Body of pancreas (tissue), 4 donors: Measurements from ENCODE around the gene ZNF365. TPM values are rescaled to one million over a fixed set of nuclear protein-coding genes. Genes with fewer than 3 reads are reported as not detected.
"Not testable (repeated sequence)": the region's sequence is repeated elsewhere in the genome, so short reads cannot be mapped to it uniquely, and the experiment has no call there.

ENCODE experiments used
- ATAC-seq: fragments of 150-250 bp; one replicate; pipeline ENCODE4 v1.9.1; 2016
- DNase-seq, 4 donors: peaks; one replicate each; pipeline ENCODE4 v3.0.0-alpha.2; 2019
- H3K27ac ChIP-seq, 4 donors: fragments of 200-600 bp; sonication (generic); 1 replicate in 3 of 4; 2 replicates in 1 of 4; pipeline versions ENCODE4 v1.5.1 to v1.6.1; 2016 to 2019; ENCODE audit warnings: mild to moderate bottlenecking in 1 of 4, mixed read lengths in 1 of 4, moderate library complexity in 1 of 4
- H3K27me3 ChIP-seq, 2 donors: fragments of 200-600 bp; sonication (generic); one replicate each; pipeline ENCODE4 v1.6.0; 2016; ENCODE audit warnings: mild to moderate bottlenecking in 1 of 2
- H3K36me3 ChIP-seq, 2 donors: fragments of 200-600 bp; sonication (generic); replicated peaks in 1 of 2; 2 replicates each; pipeline ENCODE4 v1.5.1; 2016; ENCODE audit warnings: low read depth in 2 of 2; ENCODE audit not compliant: insufficient read depth in 1 of 2
- H3K4me1 ChIP-seq: fragments of 200-600 bp; sonication (generic); one replicate; pipeline ENCODE4 v1.6.0; 2016
- H3K4me3 ChIP-seq, 2 donors: fragments of 200-600 bp; sonication (generic); 1 replicate in 1 of 2; 2 replicates in 1 of 2; pipeline ENCODE4 v1.5.1; 2016 to 2019
- H3K9me3 ChIP-seq, 3 donors: fragments of 200-600 bp; sonication (generic); 1 replicate in 2 of 3; 2 replicates in 1 of 3; pipeline ENCODE4 v1.5.1; 2016
- CTCF ChIP-seq, 7 experiments: fragments of 450-650 bp in 4 of 7; fragments of 200-600 bp in 3 of 7; sonication (generic) in 3 of 7; IDR thresholded peaks; one replicate each; pipeline ENCODE4 v1.5.1; 2016 to 2019; ENCODE audit warnings: antibody characterized with exemption in 7 of 7
- POLR2A ChIP-seq, 3 donors: fragments of 450-650 bp; IDR thresholded peaks; one replicate each; pipeline ENCODE4 v1.6.1; 2016; ENCODE audit warnings: antibody characterized with exemption in 3 of 3, mild to moderate bottlenecking in 2 of 3
- WGBS, 2 donors: methylation state at CpG; one replicate each; pipeline ENCODE4 v1.1.5; 2017; 5-methylcytosine and 5-hydroxymethylcytosine counted together
- intact Hi-C: fragments of 100-400 bp; cut with DNase I; formaldehyde crosslinking; loops from one replicate; pipeline ENCODE4 v1.15.1; 2023
- total RNA-seq, 2 donors: library from RNA; depleted of rRNA; stranded (reverse); fragments of >200 nt; gene quantifications; one replicate each; pipeline ENCODE4 v1.1.0, GENCODE V29; 2016

ZNF365 gene
- total RNA-seq, 2 donors from 2014 or later = 1.0 to 1.6 TPM

GRCh38 chr10:62394556-62395018 lies 20.4 kb downstream of the ZNF365 start:
- Histone ChIP-seq H3K36me3 (no peaks in the 10 kb centered on the region), H3K9me3 (no peaks in the 10 kb centered on the region), H3K27me3 (no peaks in the 10 kb centered on the region), H3K4me3 (no peak overlapping the region), H3K27ac (no peak overlapping the region), H3K4me1 (no peaks in the 10 kb centered on the region)
- no peak for ATAC-seq
- TF ChIP-seq POLR2A (IDR thresholded peaks at IDR 0.05) (no peak), CTCF (IDR thresholded peaks at IDR 0.05) (no peak)
- 21 to 25% methylated on average over 2 of the region's 2 CpGs for WGBS, 2 donors
- DNase-seq = no peak
- intact Hi-C loops = no loop called here

DNA sequence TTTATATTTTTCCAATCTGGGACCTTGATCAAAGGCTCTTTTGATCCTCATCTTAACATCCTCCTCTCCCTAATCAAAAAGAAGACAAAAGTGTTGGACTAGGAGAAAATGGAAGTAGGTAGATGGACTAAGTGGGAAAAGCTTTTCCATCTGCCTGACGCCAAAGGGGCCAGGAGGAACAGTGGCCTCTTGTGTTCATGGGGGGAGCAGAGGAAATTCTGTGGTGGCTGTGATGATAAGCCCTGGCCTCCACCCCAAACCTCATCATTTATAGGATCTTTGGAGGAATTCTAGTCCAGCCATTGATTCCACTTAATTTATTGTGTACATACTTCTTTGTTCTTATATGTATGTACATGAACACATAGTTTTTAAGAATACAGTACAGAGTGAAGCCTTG lies 21.7 kb downstream of the ZNF365 start:
- no peak for TF ChIP-seq POLR2A (IDR thresholded peaks at IDR 0.05)
- no peak for TF ChIP-seq CTCF (IDR thresholded peaks at IDR 0.05)
- no peaks in the 10 kb centered on the region for H3K9me3 ChIP-seq
- H3K36me3 ChIP-seq = no peaks in the 10 kb centered on the region
- no peaks in the 10 kb centered on the region for H3K4me1 ChIP-seq
- ATAC-seq (no peak), DNase-seq (no peak)
- no peak overlapping the region for H3K27ac ChIP-seq
- WGBS, 2 donors = 31 to 36% methylated on average over 1 of the region's 1 CpG
- no peak overlapping the region for H3K4me3 ChIP-seq
- H3K27me3 ChIP-seq = no peaks in the 10 kb centered on the region
- intact Hi-C loops = no loop called here

DNA sequence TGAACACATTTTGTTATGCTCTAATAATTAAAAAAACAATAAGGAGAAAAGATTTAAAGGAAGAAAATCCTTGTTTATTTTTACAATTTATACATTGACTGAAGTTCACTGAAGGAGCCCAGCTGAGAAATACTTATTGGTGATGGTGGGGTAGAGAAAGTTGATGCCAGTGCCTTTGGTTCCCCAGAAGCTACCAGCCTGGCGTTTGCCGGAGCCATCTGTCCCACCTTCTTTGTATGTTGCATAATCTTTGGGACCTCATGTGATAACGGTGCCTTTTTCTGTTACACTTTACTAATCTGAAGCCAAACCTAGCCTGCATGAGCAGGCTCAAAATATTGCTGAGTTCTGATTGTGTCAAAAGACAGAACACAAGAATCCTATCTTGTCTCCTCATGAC lies 22.7 kb downstream of the ZNF365 start:
- H3K27me3 ChIP-seq = no peaks in the 10 kb centered on the region
- H3K9me3 ChIP-seq = no peaks in the 10 kb centered on the region
- DNase-seq (no peak), ATAC-seq (no peak)
- H3K4me1 ChIP-seq = no peaks in the 10 kb centered on the region
- no peak overlapping the region for H3K4me3 ChIP-seq
- H3K27ac ChIP-seq = no peak overlapping the region
- H3K36me3 ChIP-seq = no peaks in the 10 kb centered on the region
- WGBS, 2 donors = 60 to 79% methylated on average over 3 of the region's 3 CpGs
- intact Hi-C loops = no loop called here
- TF ChIP-seq POLR2A (IDR thresholded peaks at IDR 0.05) (no peak), CTCF (IDR thresholded peaks at IDR 0.05) (no peak)

GRCh38 chr10:62399211-62399610 lies 25.0 kb downstream of the ZNF365 start:
- Histone ChIP-seq H3K27me3 (no peaks in the 10 kb centered on the region), H3K36me3 (no peaks in the 10 kb centered on the region), H3K4me1 (no peaks in the 10 kb centered on the region), H3K27ac (no peak overlapping the region), H3K4me3 (no peak overlapping the region), H3K9me3 (no peaks in the 10 kb centered on the region)
- intact Hi-C loops = no loop called here
- DNase-seq (no peak), ATAC-seq (no peak)
- no peak for TF ChIP-seq POLR2A (IDR thresholded peaks at IDR 0.05)
- no peak for TF ChIP-seq CTCF (IDR thresholded peaks at IDR 0.05)
- 78 to 82% methylated on average over 5 of the region's 5 CpGs for WGBS, 2 donors

DNA sequence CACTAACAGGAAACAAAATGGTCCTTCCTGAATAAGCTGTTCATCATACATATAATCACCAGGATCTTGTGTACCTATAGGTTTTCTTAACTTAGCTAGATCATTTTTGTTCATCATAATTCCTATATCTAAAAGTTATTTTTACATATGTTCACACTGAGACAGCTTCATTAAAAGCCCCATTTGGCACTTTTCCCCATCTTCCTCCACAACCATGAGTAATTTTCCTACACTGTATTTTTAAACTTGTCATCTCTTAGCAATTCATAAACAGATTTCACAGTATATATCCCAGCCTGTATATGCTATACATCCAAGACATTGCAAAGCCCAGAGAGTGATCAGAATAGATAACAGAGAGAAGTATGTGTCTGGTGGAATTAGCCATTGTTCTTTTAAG lies 28.3 kb downstream of the ZNF365 start:
- no peaks in the 10 kb centered on the region for H3K4me1 ChIP-seq

DNA sequence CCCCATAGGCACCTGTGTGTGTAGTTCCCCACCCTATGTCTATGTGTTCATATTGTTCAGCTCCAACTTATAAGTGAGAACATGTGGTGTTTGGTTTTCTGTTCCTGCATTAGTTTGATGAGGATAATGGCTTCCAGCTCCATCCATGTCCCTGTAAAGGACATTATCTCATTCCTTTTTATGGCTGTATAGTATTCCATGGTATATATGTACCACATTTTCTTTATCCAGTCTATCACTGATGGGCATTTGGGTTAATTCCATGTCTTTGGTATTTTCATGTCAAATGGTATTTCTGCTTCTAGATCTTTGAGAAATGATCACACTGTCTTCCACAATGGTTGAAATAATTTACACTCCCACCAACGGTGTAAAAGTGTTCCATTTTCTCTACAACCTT lies 36.4 kb downstream of the ZNF365 start:
- 43 to 56% methylated on average over 1 of the region's 1 CpG for WGBS, 2 donors

More for the DNA sequence above, 28.3 kb downstream of the ZNF365 start:
- DNase-seq = no peak
- Histone ChIP-seq H3K27me3 (no peaks in the 10 kb centered on the region), H3K4me3 (no peak overlapping the region), H3K36me3 (no peaks in the 10 kb centered on the region), H3K27ac (no peak overlapping the region), H3K9me3 (peaks cover 0 to 2% (median 0%) of the 10 kb centered on the region in 3 donors)
- intact Hi-C loops = no loop called here
- ATAC-seq = no peak
- TF ChIP-seq CTCF (IDR thresholded peaks at IDR 0.05) (no peak), POLR2A (IDR thresholded peaks at IDR 0.05) (no peak)

GRCh38 chr10:62410934-62411333 lies 36.8 kb downstream of the ZNF365 start:
- intact Hi-C loops, ATAC-seq: not testable (repeated sequence)

More for the DNA sequence above, 36.4 kb downstream of the ZNF365 start:
- H3K27ac ChIP-seq, H3K27me3 ChIP-seq, H3K4me3 ChIP-seq, H3K36me3 ChIP-seq, ATAC-seq, intact Hi-C loops, DNase-seq, H3K4me1 ChIP-seq: not testable (repeated sequence)
- peaks cover 0 to 16% (median 0%) of the 10 kb centered on the region in 3 donors for H3K9me3 ChIP-seq

More at GRCh38 chr10:62410934-62411333, 36.8 kb downstream of the ZNF365 start:
- not testable (repeated sequence) for H3K27me3 ChIP-seq, H3K4me1 ChIP-seq, H3K36me3 ChIP-seq, H3K27ac ChIP-seq, DNase-seq, H3K4me3 ChIP-seq
- peaks cover 0 to 16% (median 0%) of the 10 kb centered on the region in 3 donors for H3K9me3 ChIP-seq
- 46 to 47% methylated on average over 1 of the region's 1 CpG for WGBS, 2 donors
